GM11168 (cell line): ENCODE data around the gene GRID1.

Experiments used
- in situ Hi-C: fragments of 300-500 bp; cut with MboI; formaldehyde crosslinking; loops from one replicate; pipeline ENCODE4 v1.12.0; 2022; ENCODE audit warnings: low sequenced_read_pairs; ENCODE audit not compliant: unreplicated experiment

The GRID1 gene

GRCh38 chr10:85607043-85607695 lies 759.4 kb downstream of the GRID1 start:
- in situ Hi-C loops = no loop called here

DNA sequence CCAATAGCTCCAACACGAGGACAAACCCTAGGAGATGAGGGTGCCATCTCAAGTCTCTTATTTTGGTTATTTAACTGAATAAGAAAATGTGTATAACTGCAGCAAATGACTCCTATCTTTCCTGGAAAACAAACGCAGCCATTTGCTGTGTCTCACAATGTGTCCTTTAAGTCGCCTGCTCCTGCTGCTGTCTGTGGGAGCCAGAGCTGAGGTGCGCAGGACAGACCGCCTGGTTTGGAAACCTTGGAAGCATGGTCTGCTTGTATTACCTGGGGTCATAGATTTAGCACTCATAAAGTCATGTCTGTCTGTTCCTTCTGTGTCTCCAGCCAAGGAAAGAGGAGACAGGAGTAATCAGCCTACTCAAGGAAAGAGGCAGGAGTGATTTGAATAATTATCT lies 760.2 kb downstream of the GRID1 start:
- in situ Hi-C loops = no loop called here

DNA sequence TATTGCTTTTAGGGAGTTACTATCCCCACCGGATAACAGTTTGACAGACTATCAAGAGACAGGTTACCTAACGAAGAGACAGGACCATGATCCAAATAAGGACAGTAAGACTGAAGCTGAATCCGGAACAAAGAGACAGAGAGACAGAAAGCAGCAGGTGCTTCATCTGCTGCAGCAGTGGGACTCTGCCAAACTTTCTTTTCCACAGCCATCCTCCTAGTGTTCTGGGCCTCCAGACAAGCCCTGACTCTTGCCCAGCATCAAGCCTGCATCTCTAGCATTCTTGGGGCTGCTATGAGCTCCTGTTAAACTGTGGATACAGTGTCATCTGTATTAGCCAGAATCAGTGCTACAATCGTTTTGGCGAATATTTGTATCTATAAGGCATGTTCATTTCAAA lies 761.7 kb downstream of the GRID1 start:
- in situ Hi-C loops = no loop called here

DNA sequence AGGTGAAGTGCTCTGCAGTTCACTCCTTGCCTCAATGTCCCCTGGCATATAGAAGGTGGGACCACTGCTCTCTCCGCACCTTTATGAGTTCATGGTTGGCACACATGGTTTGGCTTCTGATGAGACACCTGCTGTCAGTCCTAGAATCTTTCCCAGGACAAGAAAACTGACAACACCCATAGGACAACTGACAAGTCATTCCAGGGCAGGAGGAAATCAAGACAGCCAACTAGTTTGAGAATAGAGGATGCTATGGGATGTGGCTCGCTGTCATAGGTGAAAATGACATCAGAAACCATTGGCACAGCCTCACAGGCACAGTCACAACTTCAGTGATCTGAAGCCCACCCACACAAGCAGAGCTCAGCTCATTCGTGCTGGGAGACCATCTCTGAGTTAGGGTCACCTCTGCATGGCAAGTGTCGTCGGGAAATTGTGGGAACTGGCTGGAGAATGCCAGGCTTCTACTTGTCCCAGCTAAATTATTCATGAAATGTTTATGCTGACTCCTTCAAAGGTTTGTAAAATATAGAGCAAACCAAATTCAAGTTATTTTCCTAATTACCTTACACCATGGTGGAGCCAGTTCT lies 762.4 kb downstream of the GRID1 start:
- in situ Hi-C loops = no loop called here

DNA sequence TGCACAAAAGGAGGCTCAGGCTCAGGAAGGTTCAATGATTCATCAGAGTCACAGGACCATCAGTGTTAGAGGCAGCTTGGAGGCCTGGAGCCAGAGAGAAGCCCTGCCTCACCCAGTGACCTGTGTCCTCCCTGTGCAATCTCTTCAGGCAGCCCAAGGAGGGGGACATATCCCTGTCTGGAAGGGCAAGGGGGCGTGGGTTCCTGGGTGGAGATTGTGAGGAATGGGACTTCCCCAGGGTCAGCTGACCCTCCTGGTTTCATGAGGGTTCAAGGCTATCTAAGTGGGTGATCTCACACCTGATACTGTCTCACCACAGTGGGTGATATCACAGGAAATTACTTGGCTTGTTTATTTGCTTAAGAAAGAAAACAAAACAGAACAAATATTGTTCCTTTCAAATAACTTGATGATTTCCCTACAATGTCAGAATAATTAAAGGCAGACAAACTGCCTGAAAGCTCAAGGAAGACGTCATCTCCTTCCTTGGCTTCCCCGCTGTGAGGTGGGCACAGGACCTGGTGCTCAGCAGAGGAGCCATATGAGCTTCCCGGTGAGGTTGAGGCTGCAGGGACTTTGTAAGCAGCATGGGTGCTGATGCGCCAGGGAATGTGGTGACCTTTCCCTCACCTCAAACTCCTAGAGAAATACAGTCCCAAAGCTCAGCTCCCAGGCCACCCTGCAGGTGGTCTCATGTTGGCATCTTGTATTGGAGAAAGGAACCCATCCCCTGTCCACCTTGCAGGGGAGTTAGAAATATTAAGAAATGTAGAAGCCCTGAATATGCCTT lies 763.2 kb downstream of the GRID1 start:
- in situ Hi-C loops = no loop called here

- in situ Hi-C loops = no loop called here
Measured at GRCh38 chr10:85602713-85603112, 763.9 kb downstream of the GRID1 start.

GRCh38 chr10:85602306-85602705 lies 764.3 kb downstream of the GRID1 start:
- in situ Hi-C loops = no loop called here

DNA sequence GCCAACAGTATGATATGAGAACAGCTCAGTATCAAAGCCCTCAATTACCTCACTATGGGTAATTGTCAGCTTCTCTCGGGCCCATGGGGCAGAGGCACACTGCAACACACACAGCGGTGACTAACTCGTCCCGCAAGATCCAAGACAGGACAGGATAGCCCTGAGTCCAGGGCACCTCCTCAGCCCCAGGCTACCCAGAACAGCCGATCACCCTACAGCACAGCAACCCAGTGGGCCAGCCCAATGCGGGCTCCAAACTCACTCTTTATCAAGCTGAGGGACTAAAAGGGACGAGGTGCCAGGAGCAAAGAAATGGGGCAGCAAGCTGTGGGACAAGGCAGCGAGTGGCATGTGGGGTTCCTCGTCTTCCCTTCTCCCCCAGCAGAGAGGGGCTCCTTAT lies 765.1 kb downstream of the GRID1 start:
- in situ Hi-C loops = no loop called here

DNA sequence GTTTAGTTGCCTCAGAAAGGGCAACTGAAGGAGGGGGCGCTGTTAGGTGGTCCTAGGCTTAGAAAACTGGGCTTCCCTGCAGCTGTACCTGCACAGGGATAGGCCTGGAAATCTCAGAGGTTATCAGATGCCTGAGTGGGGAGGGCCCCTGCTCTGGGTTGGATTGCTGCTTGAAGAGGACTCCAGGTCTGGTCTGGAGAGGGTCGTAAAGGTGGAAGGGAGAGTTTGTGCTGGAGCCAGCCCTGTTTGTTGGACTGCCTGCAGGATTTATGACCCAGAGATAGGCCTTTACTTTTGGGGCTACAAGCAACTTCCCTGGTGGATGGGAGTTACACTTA lies 765.9 kb downstream of the GRID1 start:
- in situ Hi-C loops = no loop called here

DNA sequence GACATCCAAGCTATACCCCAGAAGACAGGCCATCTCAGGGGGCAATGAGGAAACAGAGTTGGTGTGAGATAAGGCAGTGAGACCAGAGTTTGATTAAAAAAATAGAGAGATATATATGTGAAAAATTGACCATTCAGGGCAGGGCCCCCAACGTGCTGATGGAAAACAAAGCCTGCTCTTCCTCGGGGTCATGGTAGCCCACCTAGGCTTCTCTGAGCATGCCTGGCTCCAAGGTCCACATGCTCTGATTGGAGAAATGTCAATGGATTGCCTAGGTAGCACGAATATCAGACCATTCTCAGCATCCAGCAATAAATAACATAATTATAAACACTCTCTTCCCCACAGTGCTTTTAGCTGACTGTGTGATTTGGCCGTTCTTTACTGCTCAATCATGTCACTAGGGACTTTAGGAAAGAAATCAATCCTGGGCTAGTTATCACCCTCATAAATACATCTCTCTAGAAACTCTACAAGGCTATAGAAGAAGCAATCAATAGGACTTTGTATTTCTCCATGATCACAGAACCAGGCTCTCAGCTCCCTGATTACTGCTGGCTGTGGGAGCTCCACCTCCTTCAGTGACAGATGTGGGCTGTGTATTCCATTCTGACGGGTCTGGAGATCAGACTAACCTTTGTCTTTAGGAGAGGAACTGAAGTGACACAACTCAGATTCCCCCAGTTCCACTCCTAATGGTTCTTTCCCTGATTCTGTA lies 766.4 kb downstream of the GRID1 start:
- in situ Hi-C loops = no loop called here

DNA sequence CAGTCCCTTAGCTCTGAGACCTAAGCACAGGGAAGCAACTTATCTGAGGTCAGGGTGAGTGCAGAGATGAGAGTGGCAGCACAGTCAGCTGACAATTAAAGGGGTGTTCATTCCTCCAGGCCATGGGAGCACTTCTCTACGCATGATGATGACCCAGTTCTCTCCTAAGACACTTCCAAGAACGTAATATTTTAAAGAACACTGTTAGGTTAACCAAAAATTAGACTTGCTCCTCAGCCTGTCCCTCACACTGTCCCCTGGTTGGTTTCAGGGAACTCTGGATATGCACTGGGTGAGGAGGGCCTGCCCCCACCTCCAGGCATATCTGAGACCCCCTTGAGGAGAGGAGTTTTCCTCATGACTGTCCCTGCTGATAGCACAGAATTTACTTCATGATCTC lies 767.5 kb downstream of the GRID1 start:
- in situ Hi-C loops = no loop called here

GRCh38 chr10:85598646-85599045 lies 767.9 kb downstream of the GRID1 start:
- in situ Hi-C loops = no loop called here

GRCh38 chr10:85597006-85597405 lies 769.6 kb downstream of the GRID1 start:
- in situ Hi-C loops = no loop called here

DNA sequence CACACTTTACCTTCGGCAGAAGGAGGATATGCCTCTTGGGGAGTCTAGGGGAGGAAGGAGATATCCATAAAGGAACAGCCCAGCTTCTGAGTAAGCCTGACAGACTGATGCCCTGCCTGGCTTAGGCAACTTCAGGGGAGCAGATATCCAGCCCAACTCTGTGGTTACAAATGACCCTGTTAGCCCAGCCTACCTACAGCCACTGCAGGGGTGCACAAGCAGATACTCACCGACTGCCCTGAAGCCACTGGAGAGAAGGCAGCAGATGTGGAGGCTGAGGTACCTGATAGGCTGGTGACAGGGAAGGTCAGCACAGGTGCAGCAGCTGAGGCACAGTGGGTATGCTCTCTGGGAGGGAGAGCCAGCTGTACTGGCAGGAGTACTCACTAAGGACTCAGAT lies 770.2 kb downstream of the GRID1 start:
- in situ Hi-C loops = no loop called here

- in situ Hi-C loops = no loop called here
Measured at GRCh38 chr10:85594239-85594638, 772.4 kb downstream of the GRID1 start.

GRCh38 chr10:85593226-85593772 lies 773.3 kb downstream of the GRID1 start:
- in situ Hi-C loops = no loop called here

GRCh38 chr10:85581371-85581770 lies 785.2 kb downstream of the GRID1 start:
- in situ Hi-C loops = no loop called here

DNA sequence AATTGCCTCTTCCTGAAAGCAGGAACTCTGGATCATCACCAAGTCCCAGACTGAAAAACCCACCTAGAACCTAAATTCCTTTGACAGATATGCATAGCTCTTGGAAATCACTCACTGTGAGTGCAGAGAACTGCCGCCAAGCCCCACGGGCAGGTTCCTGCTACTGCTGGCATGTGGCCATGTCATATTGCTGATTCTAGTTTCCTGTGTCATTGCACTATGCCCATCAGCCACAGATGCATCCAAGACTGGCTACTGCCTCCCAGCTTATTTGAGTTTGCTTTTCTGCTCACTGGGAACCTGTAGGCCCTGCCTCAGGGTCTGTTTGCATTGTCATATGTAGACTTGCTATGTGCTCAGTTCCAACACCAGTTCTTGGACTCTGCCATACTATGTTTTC lies 786.0 kb downstream of the GRID1 start:
- in situ Hi-C loops = no loop called here

GRCh38 chr10:85578860-85579259 lies 787.7 kb downstream of the GRID1 start:
- in situ Hi-C loops = no loop called here

DNA sequence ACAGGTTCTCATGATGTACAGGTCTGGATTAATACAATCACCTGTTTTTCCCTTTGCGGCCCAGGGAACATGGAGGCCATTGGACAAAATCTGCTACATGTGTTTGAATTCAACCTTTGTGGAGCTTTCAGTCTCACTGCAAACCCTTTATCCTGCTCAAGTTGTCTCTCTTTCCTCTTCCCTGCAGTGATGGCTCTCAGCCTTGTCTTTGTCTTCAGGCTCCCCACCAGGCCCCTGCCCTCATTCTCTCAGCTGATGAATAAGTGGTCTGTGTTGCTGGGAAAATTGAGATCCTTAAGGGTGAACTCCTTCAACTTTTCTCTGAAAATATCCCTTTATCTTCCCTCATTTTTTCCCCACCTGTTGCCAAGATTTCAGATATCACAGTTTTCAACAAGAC lies 791.2 kb downstream of the GRID1 start:
- in situ Hi-C loops = no loop called here

DNA sequence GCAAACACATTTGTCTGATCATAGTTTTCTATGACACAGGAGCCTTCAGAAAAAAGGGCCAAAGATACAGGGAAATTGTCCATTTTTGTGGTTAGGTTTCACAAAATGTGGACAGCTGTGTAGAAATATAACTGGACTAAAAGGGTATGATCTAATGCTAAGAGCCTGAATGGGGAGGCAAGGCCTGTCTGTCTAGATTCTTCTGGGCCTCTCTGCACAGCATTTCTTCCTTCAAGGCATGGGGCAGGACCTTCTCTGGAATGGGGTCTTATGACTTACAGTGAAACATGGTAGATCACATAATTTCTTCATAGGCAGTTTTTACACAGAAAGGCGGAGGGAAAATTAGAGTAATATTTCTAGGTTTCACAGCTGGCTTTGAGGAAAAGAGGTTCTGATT lies 795.7 kb downstream of the GRID1 start:
- in situ Hi-C loops = no loop called here
